Measurements from ENCODE around the gene TMEM223. TPM values are rescaled to one million over a fixed set of nuclear protein-coding genes. Genes with fewer than 3 reads are reported as not detected.
"Not testable (repeated sequence)": the region's sequence is repeated elsewhere in the genome, so short reads cannot be mapped to it uniquely, and the experiment has no call there.

The TMEM223 gene
- total RNA-seq, 1 donor from 2014 or later = 32.8 TPM

DNA sequence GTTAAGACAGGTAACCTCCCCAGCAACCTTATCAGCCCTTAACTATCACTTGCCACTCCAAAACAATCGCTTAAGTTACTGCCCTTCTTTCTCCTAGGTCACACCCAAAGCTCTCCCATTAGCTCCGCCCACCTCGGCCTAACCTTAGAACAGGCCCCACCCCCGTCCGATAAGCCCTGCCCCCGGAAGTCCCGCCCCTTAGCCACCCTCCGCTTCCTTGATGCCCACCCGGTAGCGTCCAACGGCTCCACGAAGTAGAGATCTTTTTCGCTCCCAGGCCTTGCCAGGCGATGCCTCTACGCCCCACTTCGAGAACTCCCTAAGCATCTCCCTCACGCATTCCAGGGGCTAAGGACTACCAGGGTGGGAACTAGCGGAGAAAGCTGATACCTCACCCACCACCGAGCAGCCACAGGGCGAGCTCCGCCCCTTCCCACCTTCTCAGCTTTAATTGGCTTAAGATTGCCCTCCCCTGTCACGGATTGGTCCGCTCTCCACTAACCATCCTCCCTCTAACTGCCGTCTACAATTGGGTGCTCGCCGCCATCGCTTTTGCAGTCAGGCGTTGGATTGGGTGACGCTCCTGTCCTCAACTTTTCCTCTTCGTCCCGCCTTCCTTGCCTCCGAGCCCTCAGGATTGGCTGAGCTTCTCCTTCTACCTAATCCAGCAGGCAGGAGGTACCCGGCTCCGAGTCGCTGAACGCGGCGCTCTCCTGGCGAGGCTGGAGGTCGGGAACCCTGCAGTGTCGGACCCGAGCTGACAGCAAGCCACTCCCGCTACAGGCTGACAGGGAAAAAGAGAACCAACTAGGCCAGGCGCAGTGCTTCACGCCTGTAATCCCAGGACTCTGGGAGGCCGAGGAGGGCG lies 37.8 kb downstream of the TMEM223 start, which contains the start of gene ZBTB3:
Gene ZBTB3 (minus strand): TSS at position 425 of the 868 bp plus-strand sequence. CDS start 496 bp downstream, outside the sequence.
- TF ChIP-seq, protein P1, sequence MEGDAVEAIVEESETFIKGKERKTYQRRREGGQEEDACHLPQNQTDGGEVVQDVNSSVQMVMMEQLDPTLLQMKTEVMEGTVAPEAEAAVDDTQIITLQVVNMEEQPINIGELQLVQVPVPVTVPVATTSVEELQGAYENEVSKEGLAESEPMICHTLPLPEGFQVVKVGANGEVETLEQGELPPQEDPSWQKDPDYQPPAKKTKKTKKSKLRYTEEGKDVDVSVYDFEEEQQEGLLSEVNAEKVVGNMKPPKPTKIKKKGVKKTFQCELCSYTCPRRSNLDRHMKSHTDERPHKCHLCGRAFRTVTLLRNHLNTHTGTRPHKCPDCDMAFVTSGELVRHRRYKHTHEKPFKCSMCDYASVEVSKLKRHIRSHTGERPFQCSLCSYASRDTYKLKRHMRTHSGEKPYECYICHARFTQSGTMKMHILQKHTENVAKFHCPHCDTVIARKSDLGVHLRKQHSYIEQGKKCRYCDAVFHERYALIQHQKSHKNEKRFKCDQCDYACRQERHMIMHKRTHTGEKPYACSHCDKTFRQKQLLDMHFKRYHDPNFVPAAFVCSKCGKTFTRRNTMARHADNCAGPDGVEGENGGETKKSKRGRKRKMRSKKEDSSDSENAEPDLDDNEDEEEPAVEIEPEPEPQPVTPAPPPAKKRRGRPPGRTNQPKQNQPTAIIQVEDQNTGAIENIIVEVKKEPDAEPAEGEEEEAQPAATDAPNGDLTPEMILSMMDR (IDR thresholded peaks at IDR 0.05; ENCODE audit: insufficient read depth, low read length, poor library complexity, severe bottlenecking) = no peak
- DNase-seq (ENCODE audit: low read depth) = peak; percentile 99
- Histone ChIP-seq H3K27me3 (ENCODE audit: control insufficient read depth, insufficient read depth, low read length) (no peaks in the 10 kb centered on the region), H3K36me3 (ENCODE audit: control insufficient read depth, insufficient read depth, low read length) (no peaks in the 10 kb centered on the region), H3K4me3 (ENCODE audit: low read depth, low read length) (peak within 1 kb of the TSS; percentile 67)

GRCh38 chr11:62752994-62753735 lies 38.6 kb downstream of the TMEM223 start:
- no peaks in the 10 kb centered on the region for H3K36me3 ChIP-seq (ENCODE audit: control insufficient read depth, insufficient read depth, low read length)
- no peak for DNase-seq (ENCODE audit: low read depth)
- H3K4me3 ChIP-seq (ENCODE audit: low read depth, low read length) = peak overlapping the region; percentile 67
- H3K27me3 ChIP-seq (ENCODE audit: control insufficient read depth, insufficient read depth, low read length) = no peaks in the 10 kb centered on the region
- TF ChIP-seq, protein P1 (IDR thresholded peaks at IDR 0.05; ENCODE audit: insufficient read depth, low read length, poor library complexity, severe bottlenecking) = no peak

- no peaks in the 10 kb centered on the region for H3K36me3 ChIP-seq (ENCODE audit: control insufficient read depth, insufficient read depth, low read length)
- DNase-seq (ENCODE audit: low read depth) = no peak
- H3K4me3 ChIP-seq (ENCODE audit: low read depth, low read length) = no peak overlapping the region
- no peaks in the 10 kb centered on the region for H3K27me3 ChIP-seq (ENCODE audit: control insufficient read depth, insufficient read depth, low read length)
- TF ChIP-seq, protein P1 (IDR thresholded peaks at IDR 0.05; ENCODE audit: insufficient read depth, low read length, poor library complexity, severe bottlenecking) = no peak
Observed at GRCh38 chr11:62752177-62752785, 39.5 kb downstream of the TMEM223 start.

DNA sequence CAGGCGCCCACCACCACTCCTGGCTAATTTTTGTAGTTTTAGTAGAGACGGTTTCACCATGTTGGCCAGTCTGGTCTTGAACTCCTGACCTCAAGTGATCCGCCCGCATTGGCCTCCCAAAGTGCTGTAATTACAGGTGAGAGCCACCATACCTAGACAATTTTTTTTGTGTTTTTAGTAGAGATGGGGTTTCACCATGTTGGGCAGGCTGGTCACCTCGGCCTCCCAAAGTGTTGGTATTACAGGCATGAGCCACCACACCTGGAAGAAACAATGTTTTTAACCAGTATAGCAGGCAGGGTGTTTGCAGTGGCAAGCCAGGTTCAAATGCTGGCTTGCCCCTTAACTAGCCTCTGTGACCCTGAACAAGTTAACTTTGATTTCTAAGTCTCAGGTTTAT lies 41.9 kb downstream of the TMEM223 start:
- not testable (repeated sequence) for DNase-seq (ENCODE audit: low read depth); H3K4me3 ChIP-seq (ENCODE audit: low read depth, low read length); H3K36me3 ChIP-seq (ENCODE audit: control insufficient read depth, insufficient read depth, low read length); H3K27me3 ChIP-seq (ENCODE audit: control insufficient read depth, insufficient read depth, low read length)

- Histone ChIP-seq H3K27me3 (ENCODE audit: control insufficient read depth, insufficient read depth, low read length) (no peaks in the 10 kb centered on the region), H3K36me3 (ENCODE audit: control insufficient read depth, insufficient read depth, low read length) (no peaks in the 10 kb centered on the region), H3K4me3 (ENCODE audit: low read depth, low read length) (no peak overlapping the region)
- TF ChIP-seq, protein P1 (IDR thresholded peaks at IDR 0.05; ENCODE audit: insufficient read depth, low read length, poor library complexity, severe bottlenecking) = no peak
- no peak for DNase-seq (ENCODE audit: low read depth)
Observed at GRCh38 chr11:62747475-62748160, 44.2 kb downstream of the TMEM223 start.

Other genes starting within 250 kb of the TMEM223 start
- 224 and 226 TPM in 2 replicates for gene AHNAK, start 245.2 kb downstream of the TMEM223 start, total RNA-seq
- 2,411 and 2,583 TPM in 2 replicates for gene EEF1G, start 218.1 kb downstream of the TMEM223 start, total RNA-seq
- 15.0 and 15.2 TPM in 2 replicates for gene TUT1, start 200.5 kb downstream of the TMEM223 start, total RNA-seq
- gene MTA2, start 190.1 kb downstream of the TMEM223 start, total RNA-seq = 136 and 137 TPM in 2 replicates
- 20.9 and 21.1 TPM in 2 replicates for gene EML3, start 179.2 kb downstream of the TMEM223 start, total RNA-seq
- gene ROM1, start 178.7 kb downstream of the TMEM223 start, total RNA-seq = 0.55 and 1.4 TPM in 2 replicates
- gene B3GAT3, start 170.0 kb downstream of the TMEM223 start, total RNA-seq = 68.7 and 80.8 TPM in 2 replicates
- 271 and 300 TPM in 2 replicates for gene GANAB, start 145.4 kb downstream of the TMEM223 start, total RNA-seq
- 26.9 and 36.4 TPM in 2 replicates for gene INTS5, start 138.7 kb downstream of the TMEM223 start, total RNA-seq
- 64.8 and 76.5 TPM in 2 replicates for gene C11orf98, start 126.8 kb downstream of the TMEM223 start, total RNA-seq
- gene CSKMT, start 126.7 kb downstream of the TMEM223 start, total RNA-seq = 3.4 and 4.0 TPM in 2 replicates
- 8.0 and 8.1 TPM in 2 replicates for gene UQCC3, start 120.3 kb downstream of the TMEM223 start, total RNA-seq
- gene LBHD1, start 119.7 kb downstream of the TMEM223 start, total RNA-seq = 4.1 and 4.6 TPM in 2 replicates
- 289 and 321 TPM in 2 replicates for gene UBXN1, start 112.9 kb downstream of the TMEM223 start, total RNA-seq
- 0.25 TPM in 1 of 2 replicates, not detected in the other for gene LRRN4CL, start 102.5 kb downstream of the TMEM223 start, total RNA-seq
- 45.2 and 56.1 TPM in 2 replicates for gene BSCL2, start 84.6 kb downstream of the TMEM223 start, total RNA-seq
- not detected in 2 replicates for gene GNG3, start 84.3 kb downstream of the TMEM223 start, total RNA-seq
- gene HNRNPUL2, start 64.5 kb downstream of the TMEM223 start, total RNA-seq = 12.8 and 14.3 TPM in 2 replicates
- gene TTC9C, start 63.5 kb downstream of the TMEM223 start, total RNA-seq = 37.5 and 38.6 TPM in 2 replicates
- gene ZBTB3, start 37.8 kb downstream of the TMEM223 start, total RNA-seq = 17.3 and 18.8 TPM in 2 replicates
- 98.3 and 120 TPM in 2 replicates for gene POLR2G, start 30.4 kb downstream of the TMEM223 start, total RNA-seq
- gene TAF6L, start 20.6 kb downstream of the TMEM223 start, total RNA-seq = 19.4 and 29.1 TPM in 2 replicates
- gene TMEM179B, start 4.6 kb downstream of the TMEM223 start, total RNA-seq = 66.7 and 72.5 TPM in 2 replicates
- gene NXF1, start 13.4 kb upstream of the TMEM223 start, total RNA-seq = 40.9 and 41.4 TPM in 2 replicates
- 30.2 and 34.3 TPM in 2 replicates for gene STX5, start 40.0 kb upstream of the TMEM223 start, total RNA-seq
- not detected in 2 replicates for gene TEX54, start 40.8 kb upstream of the TMEM223 start, total RNA-seq
- 90.2 and 92.8 TPM in 2 replicates for gene WDR74, start 47.6 kb upstream of the TMEM223 start, total RNA-seq
- gene SLC3A2, start 88.9 kb upstream of the TMEM223 start, total RNA-seq = 441 and 475 TPM in 2 replicates
- gene CHRM1, start 129.4 kb upstream of the TMEM223 start, total RNA-seq = not detected in 2 replicates
- gene SLC22A6, start 193.0 kb upstream of the TMEM223 start, total RNA-seq = not detected in 2 replicates
- gene SLC22A8, start 223.8 kb upstream of the TMEM223 start, total RNA-seq = not detected in 2 replicates